Naive thymus-derived CD8-positive, alpha-beta T cell (primary cell): ENCODE data around the gene CCL1. TPM values are rescaled to one million over a fixed set of nuclear protein-coding genes. Genes with fewer than 3 reads are reported as not detected.

Experiments used
- ATAC-seq, 2 donors: fragments of 150-1000 bp; cut with Tn5 transposase in 1 of 2; sonication (Bioruptor Pico), chemical (Tn5 transposase) in 1 of 2; 1 replicate in 1 of 2; 2 replicates in 1 of 2; pipeline ENCODE4 v1.10.0; 2021; ENCODE audit warnings: mild to moderate bottlenecking in 2 of 2, moderate library complexity in 2 of 2
- POLR2A ChIA-PET: fragments of 350-600 bp; sonication (Branson Sonifier 250); formaldehyde crosslinking; loops from one replicate; lab custom pipeline; 2021; ENCODE audit warnings: antibody characterized with exemption; lab: Charles Lee
- DNase-seq, 10 donors: peaks; one replicate each; pipeline versions ENCODE4 v3.0.0 to v3.0.0-alpha.2; 2020 to 2022
- H3K27ac Mint-ChIP-seq, 10 donors: one replicate each; pipeline ENCODE4 v1.8.0; 2020 to 2022; ENCODE audit warnings: mild to moderate bottlenecking in 10 of 10, mixed read lengths in 10 of 10, moderate library complexity in 4 of 10, inconsistent platforms in 1 of 10
- H3K27me3 Mint-ChIP-seq, 5 donors: one replicate each; pipeline ENCODE4 v1.8.0; 2021 to 2022; ENCODE audit warnings: mixed read lengths in 5 of 5
- H3K36me3 Mint-ChIP-seq, 3 donors: one replicate each; pipeline ENCODE4 v1.8.0; 2020 to 2022; ENCODE audit warnings: mixed read lengths in 3 of 3, mild to moderate bottlenecking in 2 of 3, inconsistent platforms in 1 of 3
- H3K4me1 Mint-ChIP-seq, 4 donors: one replicate each; pipeline ENCODE4 v1.8.0; 2021 to 2022; ENCODE audit warnings: mixed read lengths in 4 of 4
- H3K4me3 Mint-ChIP-seq, 10 donors: one replicate each; pipeline ENCODE4 v1.8.0; 2020 to 2022; ENCODE audit warnings: mild to moderate bottlenecking in 10 of 10, mixed read lengths in 10 of 10, moderate library complexity in 6 of 10, inconsistent platforms in 1 of 10
- H3K9me3 Mint-ChIP-seq, 9 donors: one replicate each; pipeline ENCODE4 v1.8.0; 2020 to 2022; ENCODE audit warnings: mixed read lengths in 9 of 9, mild to moderate bottlenecking in 3 of 9, inconsistent platforms in 1 of 9, moderate library complexity in 1 of 9
- polyA plus RNA-seq, 3 donors: library from polyadenylated mRNA; unstranded; fragments of 300-500 nt; fragmentation: Illumina TruSeq; gene quantifications; one replicate each; pipeline ENCODE4 v1.2.3, GENCODE V29; 2021
- total RNA-seq, 8 experiments: library from RNA in 2 of 8; stranded (reverse) in 2 of 8; gene quantifications; one replicate each; pipeline ENCODE4 v1.2.3 and lab custom pipeline; 2021 to 2026

The CCL1 gene
- total and polyA plus RNA-seq, 5 experiments from 2014 or later: not detected

GRCh38 chr17:34366010-34366409 lies 3.0 kb upstream of the CCL1 start:
- POLR2A ChIA-PET: no interaction called here
- DNase-seq (no peak), ATAC-seq (no peak)
- no peaks in the 10 kb centered on the region for H3K9me3 Mint-ChIP-seq
- H3K4me1 Mint-ChIP-seq: peaks cover 5 to 20% (median 18%) of the 10 kb centered on the region in 4 donors
- no peaks in the 10 kb centered on the region for H3K36me3 Mint-ChIP-seq
- H3K27me3 Mint-ChIP-seq: peaks cover 0 to 10% (median 4%) of the 10 kb centered on the region in 5 donors
- H3K27ac Mint-ChIP-seq: no peak overlapping the region
- no peak overlapping the region for H3K4me3 Mint-ChIP-seq

- Mint-ChIP-seq H3K27me3 (peaks cover 0 to 10% (median 4%) of the 10 kb centered on the region in 5 donors), H3K36me3 (no peaks in the 10 kb centered on the region), H3K9me3 (no peaks in the 10 kb centered on the region), H3K4me1 (peaks cover 6 to 25% (median 21%) of the 10 kb centered on the region in 4 donors), H3K4me3 (no peak overlapping the region), H3K27ac (no peak overlapping the region)
- DNase-seq: no peak
- POLR2A ChIA-PET: no interaction called here
- ATAC-seq: no peak
Observed at GRCh38 chr17:34365340-34365739, 2.3 kb upstream of the CCL1 start.

- H3K27ac Mint-ChIP-seq: no peak overlapping the region
Observed at GRCh38 chr17:34364751-34365150, 1.7 kb upstream of the CCL1 start.

GRCh38 chr17:34361478-34362061 lies 1.5 kb downstream of the CCL1 start:
- H3K27me3 Mint-ChIP-seq: peaks cover 0 to 11% (median 4%) of the 10 kb centered on the region in 5 donors
- H3K36me3 Mint-ChIP-seq: no peaks in the 10 kb centered on the region
- peak; percentile 29 to 78 (median 53) for DNase-seq
- ATAC-seq: peak; percentile 67 to 78
- H3K27ac Mint-ChIP-seq: no peak overlapping the region
- no peaks in the 10 kb centered on the region for H3K9me3 Mint-ChIP-seq
- POLR2A ChIA-PET: interaction anchor here (0.6 kb wide), 1 partner anchor 160 kb away, joined by 3 read pairs; no protein-coding TSS in a partner anchor
- H3K4me3 Mint-ChIP-seq: no peak overlapping the region
- H3K4me1 Mint-ChIP-seq: peaks cover 6 to 25% (median 20%) of the 10 kb centered on the region in 4 donors

More at GRCh38 chr17:34364751-34365150, 1.7 kb upstream of the CCL1 start:
- ATAC-seq (no peak), DNase-seq (no peak)
- Mint-ChIP-seq H3K36me3 (no peaks in the 10 kb centered on the region), H3K4me1 (peaks cover 6 to 25% (median 21%) of the 10 kb centered on the region in 4 donors), H3K9me3 (no peaks in the 10 kb centered on the region), H3K4me3 (no peak overlapping the region), H3K27me3 (peaks cover 0 to 10% (median 4%) of the 10 kb centered on the region in 5 donors)
- POLR2A ChIA-PET: no interaction called here

GRCh38 chr17:34360601-34361270 lies 2.3 kb downstream of the CCL1 start:
- ATAC-seq (peak in 1 of 2 donors; percentile 39), DNase-seq (peak in 2 of 10 donors; percentile 4 to 5)
- POLR2A ChIA-PET: interaction anchor here (0.6 kb wide), 1 partner anchor 40 kb away, joined by 3 read pairs; no protein-coding TSS in a partner anchor
- peak overlapping the region in 2 of 10 donors; percentile 35 to 44 for H3K27ac Mint-ChIP-seq
- H3K9me3 Mint-ChIP-seq: no peaks in the 10 kb centered on the region
- H3K36me3 Mint-ChIP-seq: no peaks in the 10 kb centered on the region
- peaks cover 6 to 23% (median 15%) of the 10 kb centered on the region in 4 donors for H3K4me1 Mint-ChIP-seq
- peaks cover 0 to 13% (median 3%) of the 10 kb centered on the region in 5 donors for H3K27me3 Mint-ChIP-seq
- H3K4me3 Mint-ChIP-seq: no peak overlapping the region

- no peak for DNase-seq
- H3K9me3 Mint-ChIP-seq: peaks cover 0 to 4% (median 0%) of the 10 kb centered on the region in 9 donors
- no peak for ATAC-seq
- peaks cover 1 to 12% (median 7%) of the 10 kb centered on the region in 4 donors for H3K4me1 Mint-ChIP-seq
- peaks cover 0 to under 1% (median 0%) of the 10 kb centered on the region in 3 donors for H3K36me3 Mint-ChIP-seq
- H3K27me3 Mint-ChIP-seq: peaks cover 0 to 13% (median 3%) of the 10 kb centered on the region in 5 donors
- POLR2A ChIA-PET: no interaction called here
- no peak overlapping the region for H3K27ac Mint-ChIP-seq
- no peak overlapping the region for H3K4me3 Mint-ChIP-seq
Observed at GRCh38 chr17:34358631-34359030, 4.4 kb downstream of the CCL1 start.

GRCh38 chr17:34357398-34357797 lies 5.6 kb downstream of the CCL1 start:
- POLR2A ChIA-PET: no interaction called here
- peaks cover 0 to 6% (median 3%) of the 10 kb centered on the region in 5 donors for H3K27me3 Mint-ChIP-seq

GRCh38 chr17:34356194-34356593 lies 6.8 kb downstream of the CCL1 start, which contains the start of gene CCL13:
Gene CCL13 (plus strand): TSS chr17:34356480. CDS start chr17:34356527, 47 bp downstream.
- peaks cover 0 to 2% (median 0%) of the 10 kb centered on the region in 3 donors for H3K36me3 Mint-ChIP-seq
- H3K27ac Mint-ChIP-seq: peak within 1 kb of the TSS in 1 of 10 donors; percentile 49
- H3K4me1 Mint-ChIP-seq: peaks cover 1 to 7% (median 5%) of the 10 kb centered on the region in 4 donors
- DNase-seq (no peak), ATAC-seq (no peak)
- no peak within 1 kb of the TSS for H3K4me3 Mint-ChIP-seq
- peaks cover 0 to 4% (median 0%) of the 10 kb centered on the region in 9 donors for H3K9me3 Mint-ChIP-seq
- POLR2A ChIA-PET: no interaction called here
- peaks cover 0 to 4% (median 3%) of the 10 kb centered on the region in 5 donors for H3K27me3 Mint-ChIP-seq

More at GRCh38 chr17:34357398-34357797, 5.6 kb downstream of the CCL1 start:
- ATAC-seq (no peak), DNase-seq (no peak)
- Mint-ChIP-seq H3K4me1 (peaks cover 1 to 12% (median 7%) of the 10 kb centered on the region in 4 donors), H3K9me3 (peaks cover 0 to 4% (median 0%) of the 10 kb centered on the region in 9 donors), H3K36me3 (peaks cover 0 to 2% (median 0%) of the 10 kb centered on the region in 3 donors), H3K27ac (peak overlapping the region in 1 of 10 donors; percentile 49), H3K4me3 (no peak overlapping the region)

GRCh38 chr17:34354637-34355036 lies 8.4 kb downstream of the CCL1 start:
- no peak overlapping the region for H3K4me3 Mint-ChIP-seq
- DNase-seq (no peak), ATAC-seq (no peak)
- peaks cover 0 to 4% (median 3%) of the 10 kb centered on the region in 5 donors for H3K27me3 Mint-ChIP-seq
- POLR2A ChIA-PET: no interaction called here
- H3K9me3 Mint-ChIP-seq: peaks cover 0 to 4% (median 0%) of the 10 kb centered on the region in 9 donors
- no peaks in the 10 kb centered on the region for H3K4me1 Mint-ChIP-seq
- H3K27ac Mint-ChIP-seq: no peak overlapping the region
- H3K36me3 Mint-ChIP-seq: peaks cover 0 to 2% (median 0%) of the 10 kb centered on the region in 3 donors

GRCh38 chr17:34352191-34352590 lies 10.8 kb downstream of the CCL1 start:
- Mint-ChIP-seq H3K36me3 (peaks cover 0 to 2% (median 0%) of the 10 kb centered on the region in 3 donors), H3K27me3 (peaks cover 0 to 10% (median 6%) of the 10 kb centered on the region in 5 donors), H3K4me1 (no peaks in the 10 kb centered on the region), H3K9me3 (peaks cover 0 to 4% (median 0%) of the 10 kb centered on the region in 9 donors), H3K4me3 (no peak overlapping the region), H3K27ac (no peak overlapping the region)
- ATAC-seq (no peak), DNase-seq (no peak)
- POLR2A ChIA-PET: no interaction called here

GRCh38 chr17:34351096-34351495 lies 11.9 kb downstream of the CCL1 start:
- DNase-seq (no peak), ATAC-seq (no peak)
- Mint-ChIP-seq H3K27me3 (peaks cover 0 to 8% (median 5%) of the 10 kb centered on the region in 5 donors), H3K36me3 (peaks cover 0 to 2% (median 0%) of the 10 kb centered on the region in 3 donors), H3K9me3 (peaks cover 0 to 4% (median 0%) of the 10 kb centered on the region in 9 donors), H3K4me3 (no peak overlapping the region), H3K27ac (no peak overlapping the region), H3K4me1 (no peaks in the 10 kb centered on the region)
- POLR2A ChIA-PET: no interaction called here

GRCh38 chr17:34349751-34350150 lies 13.3 kb downstream of the CCL1 start:
- Mint-ChIP-seq H3K27me3 (peaks cover 0 to 11% (median 5%) of the 10 kb centered on the region in 5 donors), H3K4me1 (no peaks in the 10 kb centered on the region), H3K4me3 (no peak overlapping the region), H3K27ac (no peak overlapping the region), H3K36me3 (peaks cover 0 to 2% (median 0%) of the 10 kb centered on the region in 3 donors), H3K9me3 (peaks cover 0 to 4% (median 0%) of the 10 kb centered on the region in 9 donors)
- DNase-seq (no peak), ATAC-seq (no peak)
- POLR2A ChIA-PET: no interaction called here

GRCh38 chr17:34347063-34347462 lies 16.0 kb downstream of the CCL1 start:
- H3K4me1 Mint-ChIP-seq: no peaks in the 10 kb centered on the region
- POLR2A ChIA-PET: no interaction called here
- H3K27ac Mint-ChIP-seq: no peak overlapping the region
- ATAC-seq (no peak), DNase-seq (no peak)
- H3K9me3 Mint-ChIP-seq: no peaks in the 10 kb centered on the region
- H3K27me3 Mint-ChIP-seq: peaks cover 3 to 21% (median 11%) of the 10 kb centered on the region in 5 donors
- no peaks in the 10 kb centered on the region for H3K36me3 Mint-ChIP-seq
- H3K4me3 Mint-ChIP-seq: no peak overlapping the region
